Parathyroid adenoma (tissue), 2 donors: ENCODE data around the gene CDH4.
"Not testable (repeated sequence)": the region's sequence is repeated elsewhere in the genome, so short reads cannot be mapped to it uniquely, and the experiment has no call there.

Experiments
- H2AFZ ChIP-seq: fragments of 300-600 bp; sonication (generic); one replicate; pipeline ENCODE4 v1.7.0; 2017; ENCODE audit warnings: antibody characterized with exemption, mild to moderate bottlenecking
- H3K27ac ChIP-seq: fragments of 300-600 bp; sonication (generic); one replicate; pipeline ENCODE4 v1.7.0; 2017
- H3K27me3 ChIP-seq: fragments of 300-600 bp; sonication (generic); one replicate; pipeline ENCODE4 v1.7.0; 2017; ENCODE audit warnings: low read length; ENCODE audit not compliant: control insufficient read depth, insufficient read depth
- H3K36me3 ChIP-seq: fragments of 300-600 bp; sonication (generic); one replicate; pipeline ENCODE4 v1.7.0; 2017; ENCODE audit warnings: low read length; ENCODE audit not compliant: control insufficient read depth, insufficient read depth
- H3K4me1 ChIP-seq: fragments of 300-600 bp; sonication (generic); one replicate; pipeline ENCODE4 v1.7.0; 2017; ENCODE audit warnings: control low read depth
- H3K4me2 ChIP-seq: fragments of 300-600 bp; sonication (generic); one replicate; pipeline ENCODE4 v1.7.0; 2017; ENCODE audit warnings: low read length
- H3K4me3 ChIP-seq: fragments of 300-600 bp; sonication (generic); one replicate; pipeline ENCODE4 v1.7.0; 2017; ENCODE audit warnings: low read depth, low read length
- H3K79me2 ChIP-seq: fragments of 300-600 bp; sonication (generic); one replicate; pipeline ENCODE4 v1.7.0; 2017; ENCODE audit warnings: control low read depth
- H3K9ac ChIP-seq: fragments of 300-600 bp; sonication (generic); one replicate; pipeline ENCODE4 v1.7.0; 2017; ENCODE audit warnings: mild to moderate bottlenecking
- H3K9me3 ChIP-seq: fragments of 300-600 bp; sonication (generic); one replicate; pipeline ENCODE4 v1.7.0; 2017; ENCODE audit warnings: low read length; ENCODE audit not compliant: control insufficient read depth
- TF ChIP-seq, protein P1 (sequence below): fragments of 300-600 bp; sonication (generic); IDR thresholded peaks from one replicate; pipeline ENCODE4 v1.7.0; 2017; ENCODE audit warnings: antibody characterized with exemption, mild to moderate bottlenecking
- donor health status: primary hyperparathyroidism.

Gene CDH4

DNA sequence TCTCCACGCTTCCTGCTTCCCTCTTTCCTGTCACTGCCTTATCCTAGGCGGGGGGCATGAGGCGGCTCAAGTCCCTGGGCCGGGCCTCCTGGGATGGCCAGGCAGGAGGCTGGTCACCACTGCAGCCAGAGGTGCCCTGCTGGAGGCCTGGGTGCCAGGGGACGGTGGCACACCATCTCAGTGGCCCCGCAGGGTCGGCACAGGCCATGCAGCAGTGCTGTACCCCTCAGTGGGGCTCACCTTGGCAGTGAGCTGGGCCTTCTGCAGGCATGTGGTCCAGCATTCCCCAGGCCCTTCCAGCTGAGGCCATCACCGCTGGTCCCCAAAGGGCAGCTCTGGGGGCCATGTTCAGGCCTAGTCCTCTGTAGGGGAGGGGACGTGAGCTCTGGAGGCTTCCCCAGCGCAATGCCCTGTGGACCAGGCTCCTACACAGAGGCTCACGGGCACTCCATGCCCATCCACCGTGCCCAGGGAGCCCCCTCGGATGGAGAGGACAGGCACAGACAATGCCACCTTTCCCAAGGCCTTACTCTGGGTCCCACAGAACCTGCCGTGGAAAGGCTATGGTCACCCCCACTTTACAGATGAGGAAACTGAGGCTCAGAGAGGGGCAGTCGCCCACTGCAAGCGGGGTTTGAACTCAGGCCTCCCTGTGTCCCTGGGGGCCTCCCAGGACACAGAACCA, 689.8 kb downstream of the CDH4 start:
- Histone ChIP-seq H3K9ac (no peak overlapping the region), H3K9me3 (no peaks in the 10 kb centered on the region), H3K27ac (no peak overlapping the region), H3K36me3 (no peaks in the 10 kb centered on the region), H3K27me3 (peaks cover 4% of the 10 kb centered on the region), H3K4me1 (no peaks in the 10 kb centered on the region), H2AFZ (no peak overlapping the region), H3K4me3 (no peak overlapping the region), H3K4me2 (no peak overlapping the region), H3K79me2 (no peaks in the 10 kb centered on the region)
- TF ChIP-seq, protein P1, sequence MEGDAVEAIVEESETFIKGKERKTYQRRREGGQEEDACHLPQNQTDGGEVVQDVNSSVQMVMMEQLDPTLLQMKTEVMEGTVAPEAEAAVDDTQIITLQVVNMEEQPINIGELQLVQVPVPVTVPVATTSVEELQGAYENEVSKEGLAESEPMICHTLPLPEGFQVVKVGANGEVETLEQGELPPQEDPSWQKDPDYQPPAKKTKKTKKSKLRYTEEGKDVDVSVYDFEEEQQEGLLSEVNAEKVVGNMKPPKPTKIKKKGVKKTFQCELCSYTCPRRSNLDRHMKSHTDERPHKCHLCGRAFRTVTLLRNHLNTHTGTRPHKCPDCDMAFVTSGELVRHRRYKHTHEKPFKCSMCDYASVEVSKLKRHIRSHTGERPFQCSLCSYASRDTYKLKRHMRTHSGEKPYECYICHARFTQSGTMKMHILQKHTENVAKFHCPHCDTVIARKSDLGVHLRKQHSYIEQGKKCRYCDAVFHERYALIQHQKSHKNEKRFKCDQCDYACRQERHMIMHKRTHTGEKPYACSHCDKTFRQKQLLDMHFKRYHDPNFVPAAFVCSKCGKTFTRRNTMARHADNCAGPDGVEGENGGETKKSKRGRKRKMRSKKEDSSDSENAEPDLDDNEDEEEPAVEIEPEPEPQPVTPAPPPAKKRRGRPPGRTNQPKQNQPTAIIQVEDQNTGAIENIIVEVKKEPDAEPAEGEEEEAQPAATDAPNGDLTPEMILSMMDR = no peak

DNA sequence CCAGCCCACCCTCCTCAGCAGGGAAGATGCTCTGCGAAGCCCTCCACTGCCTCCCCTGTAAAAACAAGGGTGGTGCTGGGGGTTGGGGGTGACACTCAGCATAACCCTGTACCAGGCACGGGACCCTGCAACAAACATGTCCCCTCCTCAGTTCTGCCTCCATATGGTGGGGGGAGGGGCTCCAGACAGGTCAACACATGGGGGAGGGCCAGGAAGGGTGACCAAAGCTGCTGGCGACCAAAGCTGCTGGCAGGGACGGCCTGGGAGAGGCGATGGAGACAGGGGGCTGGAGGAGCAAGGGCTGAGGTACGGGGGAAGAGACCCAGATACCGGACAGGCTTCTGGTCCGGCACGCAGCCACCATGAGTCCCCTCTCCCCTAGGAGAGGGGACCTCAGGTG, 690.5 kb downstream of the CDH4 start:
- TF ChIP-seq, protein P1 = no peak
- H3K36me3 ChIP-seq = no peaks in the 10 kb centered on the region
- no peak overlapping the region for H3K4me3 ChIP-seq
- H2AFZ ChIP-seq = no peak overlapping the region
- no peaks in the 10 kb centered on the region for H3K9me3 ChIP-seq
- H3K27me3 ChIP-seq = peaks cover 4% of the 10 kb centered on the region
- no peak overlapping the region for H3K4me2 ChIP-seq
- H3K27ac ChIP-seq = no peak overlapping the region
- no peaks in the 10 kb centered on the region for H3K79me2 ChIP-seq
- no peaks in the 10 kb centered on the region for H3K4me1 ChIP-seq
- H3K9ac ChIP-seq = no peak overlapping the region

DNA sequence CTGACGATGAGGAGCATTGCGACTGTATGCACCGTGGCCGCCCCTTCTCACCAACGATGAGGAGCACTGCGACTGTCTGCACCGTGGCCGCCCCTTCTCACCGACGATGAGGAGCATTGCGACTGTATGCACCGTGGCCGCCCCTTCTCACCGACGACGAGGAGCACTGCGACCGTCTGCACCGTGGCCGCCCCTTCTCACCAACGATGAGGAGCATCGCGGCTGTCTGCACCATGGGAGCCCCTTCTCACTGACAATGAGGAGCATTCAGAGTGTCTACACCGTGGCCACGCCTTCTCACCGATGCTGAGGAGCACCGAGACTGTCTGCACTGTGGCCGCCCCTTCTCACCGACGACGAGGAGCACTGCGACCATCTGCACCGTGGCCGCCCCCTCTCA, 692.9 kb downstream of the CDH4 start:
- H2AFZ ChIP-seq, H3K9ac ChIP-seq, H3K4me2 ChIP-seq: not testable (repeated sequence)

DNA sequence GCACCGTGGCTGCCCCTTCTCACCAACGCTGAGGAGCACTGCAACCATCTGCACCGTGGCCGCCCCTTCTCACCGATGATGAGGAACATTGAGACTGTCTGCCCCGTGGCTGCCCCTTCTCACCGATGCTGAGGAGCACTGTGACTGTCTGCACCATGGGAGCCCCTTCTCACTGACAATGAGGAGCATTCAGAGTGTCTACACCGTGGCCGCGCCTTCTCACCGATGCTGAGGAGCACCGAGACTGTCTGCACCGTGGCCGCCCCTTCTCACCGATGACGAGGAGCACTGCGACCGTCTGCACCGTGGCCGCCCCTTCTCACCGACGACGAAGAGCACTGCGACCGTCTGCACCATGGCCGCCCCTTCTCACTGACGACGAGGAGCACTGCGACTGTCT, 693.4 kb downstream of the CDH4 start:
- H2AFZ ChIP-seq, H3K4me3 ChIP-seq, H3K9me3 ChIP-seq, H3K36me3 ChIP-seq, H3K27ac ChIP-seq, H3K9ac ChIP-seq, H3K4me1 ChIP-seq, H3K27me3 ChIP-seq, H3K79me2 ChIP-seq, H3K4me2 ChIP-seq: not testable (repeated sequence)

More for the DNA sequence above, 692.9 kb downstream of the CDH4 start:
- not testable (repeated sequence) for H3K4me3 ChIP-seq, H3K36me3 ChIP-seq, H3K27ac ChIP-seq, H3K9me3 ChIP-seq, H3K4me1 ChIP-seq, H3K27me3 ChIP-seq, H3K79me2 ChIP-seq

DNA sequence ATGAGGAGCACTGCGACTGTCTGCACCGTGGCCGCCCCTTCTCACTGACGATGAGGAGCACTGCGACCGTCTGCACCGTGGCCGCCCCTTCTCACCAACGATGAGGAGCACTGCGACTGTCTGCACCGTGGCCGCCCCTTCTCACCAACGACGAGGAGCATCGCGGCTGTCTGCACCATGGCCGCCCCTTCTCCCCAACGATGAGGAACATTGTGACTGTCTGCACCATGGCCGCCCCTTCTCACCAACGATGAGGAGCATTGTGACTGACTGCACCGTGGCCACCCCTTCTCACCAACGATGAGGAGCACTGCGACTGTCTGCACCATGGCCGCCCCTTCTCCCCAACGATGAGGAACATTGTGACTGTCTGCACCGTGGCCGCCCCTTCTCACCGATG, 696.0 kb downstream of the CDH4 start:
- H3K27ac ChIP-seq, H3K9me3 ChIP-seq, H3K79me2 ChIP-seq, H3K27me3 ChIP-seq, H2AFZ ChIP-seq, H3K9ac ChIP-seq, H3K36me3 ChIP-seq, H3K4me1 ChIP-seq, H3K4me2 ChIP-seq, H3K4me3 ChIP-seq: not testable (repeated sequence)

DNA sequence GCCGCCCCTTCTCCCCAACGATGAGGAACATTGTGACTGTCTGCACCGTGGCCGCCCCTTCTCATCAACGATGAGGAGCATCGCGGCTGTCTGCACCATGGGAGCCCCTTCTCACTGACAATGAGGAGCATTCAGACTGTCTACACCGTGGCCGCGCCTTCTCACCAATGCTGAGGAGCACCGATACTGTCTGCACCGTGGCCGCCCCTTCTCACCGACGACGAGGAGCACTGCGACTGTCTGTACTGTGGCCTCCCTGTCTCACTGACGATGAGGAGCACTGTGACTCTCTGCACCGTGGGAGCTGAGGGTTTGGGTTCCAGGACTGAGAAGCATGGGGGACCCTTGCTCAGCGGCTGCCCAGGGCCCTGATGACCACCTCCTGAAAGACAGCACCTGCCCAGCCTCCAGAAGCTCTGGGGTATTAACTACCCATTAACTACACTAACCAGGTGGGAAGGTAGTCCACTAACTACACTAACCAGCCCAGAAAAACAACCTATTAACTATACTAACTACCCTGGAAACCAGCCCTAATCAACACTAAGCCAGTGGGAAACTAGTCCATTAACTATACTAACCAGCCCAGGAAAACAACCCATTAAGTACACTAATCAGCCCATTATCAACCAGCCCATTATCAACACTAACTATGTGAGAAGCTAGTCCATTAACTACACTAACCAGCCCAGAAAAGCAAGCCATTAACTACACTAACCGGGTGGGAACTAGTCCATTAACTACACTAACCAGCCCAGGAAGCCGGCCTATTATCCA, 696.7 kb downstream of the CDH4 start:
- Histone ChIP-seq H3K9ac (no peak overlapping the region), H2AFZ (no peak overlapping the region), H3K36me3 (no peaks in the 10 kb centered on the region), H3K79me2 (no peaks in the 10 kb centered on the region), H3K4me3 (no peak overlapping the region), H3K27me3 (no peaks in the 10 kb centered on the region), H3K4me2 (no peak overlapping the region), H3K9me3 (no peaks in the 10 kb centered on the region), H3K27ac (no peak overlapping the region), H3K4me1 (no peaks in the 10 kb centered on the region)
- TF ChIP-seq, protein P1 = no peak
